GM18867 (cell line): Measurements from ENCODE around the gene DGKE.
A peak's percentile ranks its signal among the peaks of the same experiment; 100 is the strongest.

Experiments
- ATAC-seq: cut with Tn5 transposase; IDR thresholded peaks from one replicate; pipeline ENCODE4 v1.9.1; 2021; ENCODE audit warnings: mild to moderate bottlenecking, moderate library complexity; ENCODE audit not compliant: unreplicated experiment

Gene DGKE

DNA sequence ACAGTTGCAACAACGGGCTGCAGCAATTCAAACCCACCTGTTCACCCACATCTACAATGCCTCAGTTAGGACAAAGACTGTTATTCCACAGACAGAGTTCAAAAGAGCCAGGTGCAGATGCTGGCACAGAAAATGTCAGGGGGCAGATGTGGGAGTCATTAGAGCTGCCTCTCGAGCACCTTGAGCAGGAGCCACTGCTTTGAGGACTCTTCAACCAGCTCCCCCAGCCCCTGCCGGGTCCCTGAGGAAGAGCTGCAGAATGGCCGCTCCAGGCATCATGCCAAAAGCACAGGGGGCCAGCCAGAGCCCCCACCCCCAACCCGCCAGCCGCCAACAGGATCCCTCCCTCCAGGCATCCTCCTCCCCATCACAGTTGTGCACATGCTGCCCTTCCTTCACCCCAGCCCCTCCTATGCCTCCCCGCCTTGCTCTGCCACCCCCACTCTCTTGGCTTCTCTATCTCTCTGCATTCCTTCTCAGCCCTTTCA, 21.0 kb upstream of the DGKE start:
- no peak for ATAC-seq

DNA sequence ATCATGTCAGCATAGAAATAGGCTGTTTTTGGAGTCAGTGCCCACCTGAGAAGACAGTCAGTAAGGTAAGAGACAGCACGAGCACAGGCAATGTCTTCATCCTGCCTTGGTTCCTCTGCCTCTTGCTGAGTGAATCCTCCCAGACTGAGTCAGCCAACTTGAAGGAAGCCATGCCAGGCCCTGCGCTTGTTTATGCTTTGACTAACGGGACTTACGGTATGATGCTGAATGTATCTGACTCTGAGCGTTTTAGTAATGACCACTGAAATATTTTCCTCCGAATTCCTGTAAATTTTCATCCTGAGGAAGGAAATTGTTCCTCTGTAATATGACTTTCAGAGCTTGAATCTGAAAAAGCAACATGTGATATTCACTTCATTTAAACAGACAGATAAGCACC, 18.2 kb upstream of the DGKE start:
- no peak for ATAC-seq

DNA sequence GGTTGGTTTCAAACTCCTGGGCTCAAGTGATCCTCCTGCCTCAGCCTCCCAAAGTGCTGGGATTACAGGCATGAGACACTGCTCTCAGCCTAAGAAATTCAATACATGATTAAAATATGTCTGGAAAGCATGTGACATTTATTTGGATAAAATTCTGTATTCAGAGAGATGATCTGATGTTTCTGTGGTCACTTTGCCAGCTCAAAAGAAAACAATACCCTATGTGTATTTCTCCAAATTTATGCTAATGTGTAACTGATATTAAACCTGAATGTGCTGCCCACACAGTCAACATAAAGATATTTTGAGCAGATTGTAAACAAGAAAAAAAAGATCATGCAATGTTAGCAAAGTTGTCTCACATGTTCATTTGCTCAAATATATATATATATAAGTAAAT, 16.9 kb upstream of the DGKE start:
- ATAC-seq: no peak

DNA sequence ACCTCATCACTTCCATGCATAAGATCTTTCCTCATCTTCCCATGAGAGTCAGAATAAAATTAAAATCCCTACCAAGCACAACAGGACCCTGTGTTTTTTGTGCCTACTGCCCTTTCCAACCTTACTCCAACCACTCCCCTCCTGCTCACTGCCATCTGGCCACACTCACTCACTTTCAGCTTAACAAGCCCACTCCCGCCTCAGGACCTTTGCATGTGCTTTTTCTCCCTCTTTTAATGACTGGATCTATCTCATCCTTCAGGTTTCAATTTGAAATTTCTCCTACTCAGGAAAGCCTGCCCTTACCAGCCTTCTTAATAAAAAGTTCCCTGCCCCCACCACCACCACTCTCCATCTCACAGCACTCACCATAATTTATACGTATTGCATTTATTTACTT, 14.9 kb upstream of the DGKE start:
- no peak for ATAC-seq

DNA sequence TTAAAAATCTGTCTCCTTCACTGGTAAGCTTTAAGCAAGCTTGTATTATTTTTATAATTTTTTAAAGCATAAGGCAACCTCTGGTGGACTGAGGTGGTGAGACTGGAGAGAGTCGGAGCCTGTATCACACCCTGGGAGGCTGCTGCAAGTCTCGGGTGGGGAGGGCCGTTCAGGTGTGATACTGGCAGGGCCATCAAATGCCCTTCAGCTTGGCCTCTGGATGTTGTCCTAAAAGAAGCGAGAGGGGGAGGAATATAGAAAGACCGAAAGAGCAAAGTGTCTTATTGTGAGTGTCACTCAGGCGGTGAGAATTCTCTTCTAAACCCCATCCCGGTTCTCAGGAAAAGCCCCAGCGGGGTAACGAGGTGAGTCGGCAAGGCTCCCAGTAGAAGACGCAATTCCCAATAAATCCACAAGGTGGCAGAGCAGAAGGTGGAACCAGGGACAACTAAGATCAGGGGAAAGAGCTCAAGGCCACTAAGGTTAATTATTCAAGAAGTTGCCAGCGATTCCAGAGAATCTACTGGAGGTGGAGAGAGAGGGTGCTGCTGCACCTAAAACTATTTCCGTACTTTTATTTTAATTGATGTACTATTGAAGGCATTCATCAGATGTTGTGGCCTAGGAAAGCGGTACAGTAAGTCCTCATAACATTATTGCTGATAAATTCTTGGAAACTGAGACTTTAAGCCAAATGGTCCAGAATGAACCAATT, 14.4 kb upstream of the DGKE start:
- ATAC-seq: peak; percentile 72

DNA sequence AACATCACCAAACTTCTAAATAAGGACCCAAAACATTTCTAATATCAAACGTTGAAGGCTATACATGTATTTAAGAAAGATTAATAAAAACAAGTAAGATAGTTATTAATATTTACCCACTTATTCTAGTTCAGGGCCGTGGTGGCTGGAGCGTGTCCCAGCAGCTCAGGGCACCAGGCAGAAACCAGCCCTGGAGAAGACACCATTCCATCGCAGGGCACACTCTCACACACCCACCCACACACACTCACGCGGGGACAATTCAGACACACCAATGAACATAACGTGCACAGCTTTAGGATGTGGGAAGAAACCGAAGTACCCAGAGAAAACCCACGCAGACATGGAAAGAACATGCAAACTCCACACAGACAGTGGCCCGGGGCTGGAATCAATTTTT, 13.7 kb upstream of the DGKE start:
- no peak for ATAC-seq

DNA sequence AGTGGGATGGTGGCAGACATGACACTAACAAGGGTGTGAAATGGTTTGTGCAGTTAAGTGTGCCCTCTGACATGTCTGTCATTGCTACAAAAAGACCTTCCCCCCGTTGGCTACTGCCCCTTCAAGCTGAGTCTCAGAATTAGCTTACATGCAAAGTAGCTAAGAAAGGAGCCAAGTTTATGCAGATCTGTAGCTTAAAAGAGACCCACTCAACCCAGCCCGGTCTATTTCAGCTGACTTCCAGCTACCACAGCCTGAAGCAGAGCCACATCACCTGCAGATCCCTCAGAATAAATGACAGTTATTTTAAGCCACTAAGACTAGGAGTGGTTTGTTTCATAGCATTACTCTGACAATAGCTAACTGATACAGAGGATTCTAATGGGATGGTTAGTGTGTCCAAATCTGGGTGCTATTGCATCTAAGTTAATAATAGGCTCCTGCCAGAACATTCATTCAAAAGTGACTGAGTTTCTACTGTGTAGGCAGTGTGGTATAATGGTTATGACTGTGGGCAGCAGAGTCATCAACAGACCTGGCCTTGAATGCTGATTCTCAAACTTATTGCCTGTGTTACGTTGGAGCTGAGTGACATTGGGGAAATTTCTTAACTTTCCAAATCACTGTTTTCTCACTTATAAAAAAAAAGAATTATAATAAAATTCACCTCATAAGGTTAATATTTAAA, 12.0 kb upstream of the DGKE start:
- no peak for ATAC-seq

DNA sequence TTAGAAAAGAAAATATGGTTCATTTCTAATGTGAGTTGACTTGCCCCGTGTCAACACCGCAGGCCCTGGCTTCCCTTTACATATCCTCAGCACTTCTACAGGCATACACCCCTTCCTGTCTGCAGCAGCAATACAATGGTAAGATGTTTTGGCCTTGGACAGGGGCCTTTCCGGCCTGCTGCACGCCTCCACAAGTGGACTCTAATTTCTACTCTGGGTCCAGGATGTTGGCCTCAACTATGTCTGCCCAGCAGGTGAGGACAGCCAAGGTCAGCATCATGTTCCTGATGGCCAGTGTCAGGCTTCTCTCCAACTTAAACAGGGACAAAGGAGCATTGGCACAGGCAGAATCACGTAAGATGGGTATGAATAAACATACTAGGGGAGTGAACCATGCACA, 11.2 kb upstream of the DGKE start:
- ATAC-seq: no peak

DNA sequence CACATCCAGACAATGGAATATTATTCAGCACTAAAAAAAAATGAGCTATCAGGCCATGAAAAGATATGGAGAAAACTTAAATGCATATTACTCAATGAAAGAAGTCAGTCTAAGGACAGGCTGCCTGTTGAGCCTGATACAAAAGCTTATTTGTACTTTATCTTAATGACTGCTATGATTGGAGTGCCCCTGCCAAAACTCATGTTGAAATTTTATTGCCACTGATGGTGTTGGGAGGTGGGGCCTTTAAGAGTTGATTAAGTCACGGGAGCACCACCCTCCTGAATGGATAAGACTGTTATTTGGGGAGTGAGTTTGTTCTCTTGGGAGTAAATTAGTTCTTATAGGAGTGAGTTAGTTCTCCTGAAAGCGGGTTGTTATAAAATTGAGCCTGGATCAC, 10.1 kb upstream of the DGKE start:
- no peak for ATAC-seq

DNA sequence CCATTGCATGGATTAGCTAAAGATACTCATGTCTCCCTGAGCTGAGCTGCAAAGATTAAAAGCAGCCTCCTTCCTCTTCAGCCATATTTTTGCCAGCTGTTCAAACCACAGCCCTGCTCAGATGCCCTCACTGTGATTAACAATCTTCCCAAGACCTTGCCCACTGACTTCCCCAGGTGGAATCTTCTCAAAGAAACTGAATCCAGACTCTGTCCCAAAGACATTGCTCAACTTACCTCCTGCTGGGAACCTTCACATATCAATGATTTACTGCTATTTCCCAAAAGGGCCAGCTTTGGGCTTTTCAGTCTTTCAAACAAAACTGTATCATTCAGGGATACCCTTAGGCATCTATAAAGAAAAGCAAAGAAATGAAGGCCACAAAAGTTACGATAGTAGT, 9.4 kb upstream of the DGKE start:
- ATAC-seq: no peak

DNA sequence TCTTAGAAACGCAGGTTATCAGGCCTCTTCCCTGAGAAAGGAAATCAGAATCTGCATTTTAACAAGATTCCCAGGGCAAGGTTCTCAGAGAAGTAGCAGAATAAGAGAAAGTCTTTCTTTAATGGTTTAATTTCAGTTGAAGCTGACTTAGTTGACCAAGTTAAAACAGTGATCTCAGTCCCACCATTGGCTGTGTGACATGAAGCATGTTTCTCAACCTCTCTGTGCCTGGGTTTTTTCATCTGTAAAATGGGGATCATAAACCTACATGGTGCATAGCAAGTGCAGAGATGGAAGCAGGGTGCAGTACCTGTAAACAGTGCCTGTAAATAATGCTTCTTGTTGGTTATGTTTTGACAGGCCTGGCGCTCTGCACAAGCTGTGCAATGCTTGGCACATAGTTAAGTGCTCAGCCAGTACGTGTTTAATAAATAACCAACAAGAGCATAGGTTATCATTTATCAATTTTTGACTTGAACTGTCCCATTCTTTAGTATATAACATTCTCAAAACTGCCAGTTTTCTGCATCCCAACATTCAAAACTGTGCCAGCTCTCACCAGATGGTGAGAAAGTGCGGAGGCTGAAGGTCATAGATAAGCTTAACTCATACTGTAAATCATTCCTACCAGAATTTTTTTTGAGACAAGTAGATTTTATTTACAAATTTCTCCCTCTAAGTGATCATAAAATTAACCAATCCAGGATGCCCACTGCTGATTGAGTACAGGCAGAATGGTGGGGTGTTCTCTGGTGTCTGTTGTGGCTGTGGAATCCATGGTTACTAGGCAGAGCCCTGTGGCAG, 7.1 kb upstream of the DGKE start:
- ATAC-seq: no peak

DNA sequence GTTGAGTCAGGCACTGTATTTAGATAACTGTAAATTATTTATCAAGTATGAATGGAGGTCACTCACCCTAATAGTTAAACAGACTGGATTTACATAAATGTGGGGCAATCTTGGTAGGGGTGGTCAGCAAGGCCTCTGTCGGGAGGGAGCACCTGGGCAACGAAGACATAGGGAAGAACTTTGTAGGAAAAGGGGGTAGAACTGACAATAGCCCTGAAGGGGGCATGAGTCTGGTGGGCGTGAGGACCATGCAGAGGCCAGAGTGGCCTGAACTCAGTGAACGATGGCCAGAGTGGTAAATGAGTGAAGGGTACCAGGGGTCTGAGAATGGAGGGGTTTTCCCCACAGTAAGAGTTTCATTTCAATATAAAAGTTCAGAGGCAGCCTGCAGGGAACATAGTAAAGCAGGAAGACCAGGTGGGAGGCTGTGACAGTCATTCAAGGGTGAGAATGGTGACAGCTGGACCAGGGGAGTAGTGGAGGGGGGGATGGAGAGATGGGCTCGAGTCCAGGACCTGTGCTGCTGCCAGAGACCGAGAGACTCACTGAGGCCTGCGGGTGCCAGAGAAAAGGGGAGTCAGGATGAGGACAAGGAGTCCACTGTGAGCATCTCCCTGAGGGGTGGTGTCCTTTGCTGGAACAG, 3.1 kb upstream of the DGKE start:
- ATAC-seq: no peak

DNA sequence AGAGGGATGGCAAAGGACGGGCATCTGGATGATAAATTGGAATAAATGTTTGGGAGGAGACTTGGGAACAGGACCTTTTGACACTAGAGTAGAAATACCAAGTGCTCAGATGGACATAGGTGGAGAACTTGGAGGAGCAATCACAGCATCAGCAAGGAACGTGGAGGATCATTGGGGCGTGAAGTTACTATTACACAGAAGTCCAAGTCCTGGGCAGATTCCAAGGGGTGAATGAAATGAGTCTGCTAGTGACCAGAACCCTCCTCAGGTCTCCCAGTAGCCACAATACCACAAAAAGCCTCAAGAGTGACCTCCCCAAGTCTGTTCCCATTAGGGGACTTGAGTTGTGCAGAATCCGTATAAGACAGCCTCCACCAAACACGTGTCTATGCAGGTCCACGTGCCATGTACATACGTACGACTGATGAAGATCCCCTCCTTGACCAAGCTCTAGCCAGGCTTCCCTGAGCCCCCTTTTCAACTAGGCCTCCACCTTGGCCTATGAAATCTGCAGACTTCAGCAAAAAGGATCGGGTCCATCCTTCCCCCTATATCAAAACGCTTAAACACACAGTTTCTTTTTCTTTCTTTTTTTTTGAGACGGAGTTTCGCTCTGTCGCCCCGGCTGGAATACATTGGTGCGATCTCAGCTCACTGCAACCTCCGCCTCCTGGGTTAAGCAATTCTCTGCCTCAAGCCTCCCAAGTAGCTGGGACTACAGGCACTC, 2.4 kb upstream of the DGKE start:
- ATAC-seq: no peak

DNA sequence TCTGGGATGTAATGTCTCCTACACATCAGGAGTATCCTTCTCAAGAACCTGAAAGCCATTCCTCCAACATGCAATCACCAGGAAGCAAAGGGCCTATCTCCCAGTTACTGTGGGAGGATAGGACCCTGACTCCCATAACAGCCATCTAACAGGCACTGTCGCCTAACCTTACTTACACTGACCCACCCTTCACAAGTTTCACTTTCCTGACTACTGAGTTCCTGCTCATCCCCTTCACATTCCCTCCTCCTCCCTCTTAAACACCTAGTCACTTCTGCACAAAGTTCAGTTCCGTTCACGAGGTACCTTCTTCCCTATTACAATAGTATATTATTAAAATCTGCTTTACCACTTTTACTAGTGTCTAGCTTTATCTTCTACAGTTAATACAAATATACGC, 1.5 kb upstream of the DGKE start:
- no peak for ATAC-seq

DNA sequence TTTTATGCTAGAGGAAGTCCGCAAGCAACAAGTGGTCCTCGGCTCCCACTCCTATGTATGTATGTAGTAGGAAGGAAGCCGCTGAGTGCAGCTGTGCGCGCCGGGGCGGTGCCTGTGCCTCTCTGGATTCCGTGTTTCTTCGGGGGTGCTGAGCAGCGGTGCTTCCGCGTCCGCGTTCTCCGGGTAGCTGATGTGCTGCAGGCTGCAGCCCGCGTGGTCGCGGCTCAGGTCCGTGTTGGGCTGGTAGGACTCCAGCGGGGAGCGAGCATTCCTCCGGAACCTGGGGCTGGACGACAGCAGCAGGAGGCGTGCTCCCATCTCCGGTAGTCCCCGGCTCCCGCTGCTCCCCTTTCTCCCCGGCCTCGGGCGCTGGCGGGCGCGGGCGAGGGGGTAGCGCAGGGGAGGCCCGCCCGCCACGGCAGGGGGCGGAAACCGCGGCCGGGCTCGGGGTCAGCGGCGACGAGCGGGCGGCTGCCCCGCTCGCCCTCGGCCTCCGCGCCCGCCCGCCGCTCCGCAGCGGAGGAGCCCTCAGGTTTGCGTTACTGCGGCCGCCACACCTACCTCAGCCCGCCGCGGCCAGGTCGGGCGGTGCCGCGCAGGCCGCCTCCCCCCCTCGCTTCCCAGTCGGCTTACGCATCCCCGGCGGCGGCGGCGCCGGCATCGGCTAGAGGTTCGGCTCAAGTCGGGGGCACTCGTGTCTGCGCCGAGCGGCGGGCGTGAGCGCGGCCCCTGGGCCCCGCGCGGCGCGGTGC, 718 bp upstream of the DGKE start:
- ATAC-seq: peak; percentile 50

DNA sequence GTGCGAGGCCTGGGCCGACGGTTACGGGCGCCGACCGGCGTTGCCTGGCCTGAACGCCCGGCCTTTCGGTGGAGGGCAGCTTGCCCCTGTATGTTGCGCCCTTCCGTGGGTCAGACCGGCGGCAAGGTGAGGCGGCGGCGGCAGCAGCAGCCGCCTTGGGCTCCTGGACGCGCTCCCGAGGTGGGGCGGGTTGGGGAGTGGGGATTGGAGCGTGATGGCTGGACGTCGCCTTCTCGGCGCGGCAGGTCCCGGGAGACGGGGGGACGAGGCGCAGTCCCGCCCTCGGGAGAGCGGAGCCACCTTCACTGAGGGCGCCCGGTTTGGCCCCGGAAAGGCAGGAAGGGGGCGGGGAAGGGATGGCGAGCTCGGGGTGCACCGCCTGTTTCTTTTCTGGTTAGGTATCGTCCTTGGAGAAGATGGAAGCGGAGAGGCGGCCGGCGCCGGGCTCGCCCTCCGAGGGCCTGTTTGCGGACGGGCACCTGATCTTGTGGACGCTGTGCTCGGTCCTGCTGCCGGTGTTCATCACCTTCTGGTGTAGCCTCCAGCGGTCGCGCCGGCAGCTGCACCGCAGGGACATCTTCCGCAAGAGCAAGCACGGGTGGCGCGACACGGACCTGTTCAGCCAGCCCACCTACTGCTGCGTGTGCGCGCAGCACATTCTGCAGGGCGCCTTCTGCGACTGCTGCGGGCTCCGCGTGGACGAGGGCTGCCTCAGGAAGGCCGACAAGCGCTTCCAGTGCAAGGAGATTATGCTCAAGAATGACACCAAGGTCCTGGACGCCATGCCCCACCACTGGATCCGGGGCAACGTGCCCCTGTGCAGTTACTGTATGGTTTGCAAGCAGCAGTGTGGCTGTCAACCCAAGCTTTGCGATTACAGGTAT, 671 bp downstream of the DGKE start:
- peak; percentile 34 for ATAC-seq

DNA sequence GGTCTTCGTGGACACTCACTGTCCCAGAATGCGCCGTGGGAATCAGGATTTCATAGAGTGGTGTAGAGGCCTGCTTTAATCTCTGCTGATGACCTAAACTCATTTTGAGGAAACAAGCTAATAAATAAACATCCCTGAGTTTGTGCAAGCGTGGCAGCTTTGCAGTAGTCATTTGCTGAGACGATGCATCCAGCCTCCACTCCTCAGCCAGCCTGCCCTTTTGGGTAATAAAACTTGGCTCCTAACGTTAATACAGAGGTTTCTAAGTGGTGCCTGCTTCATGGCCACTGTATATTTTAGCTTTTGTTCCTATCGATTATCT, 1.3 kb downstream of the DGKE start:
- no peak for ATAC-seq

DNA sequence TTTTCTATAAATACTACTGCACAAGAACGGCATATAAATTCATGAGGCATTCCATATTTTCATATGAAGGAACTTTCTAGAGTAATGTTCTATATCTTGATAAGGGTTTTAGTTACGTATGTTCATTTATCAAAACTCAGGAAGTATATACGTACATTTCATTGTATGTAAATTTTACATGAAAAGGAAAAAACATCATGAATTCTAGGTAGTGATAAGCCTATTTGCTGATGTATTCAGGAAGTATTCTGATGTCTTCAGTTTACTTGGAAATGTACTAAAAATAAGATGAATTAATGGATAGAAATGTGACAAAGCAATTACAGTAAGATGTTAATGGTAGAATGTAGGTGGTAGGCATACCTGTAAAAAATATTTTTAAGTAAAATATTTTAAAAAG, 4.7 kb downstream of the DGKE start:
- ATAC-seq: no peak

DNA sequence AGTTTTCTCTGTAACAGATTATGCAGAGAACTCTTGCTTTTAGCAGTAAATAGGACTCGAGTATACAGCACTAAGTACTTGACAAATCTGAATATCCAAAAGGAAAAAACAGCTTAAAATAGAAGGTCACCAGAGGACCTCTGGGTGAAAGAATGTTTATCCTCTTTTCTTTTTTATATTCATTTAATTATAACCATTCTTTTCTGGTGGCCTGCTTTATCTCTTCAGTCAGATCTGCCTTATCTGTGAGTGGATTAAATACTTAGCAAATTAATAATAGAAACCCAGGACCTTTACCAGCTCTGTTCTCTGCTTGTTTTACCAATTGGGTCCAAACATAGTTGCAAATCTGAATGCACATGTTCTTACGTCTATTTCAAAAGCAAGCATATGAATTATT, 8.6 kb downstream of the DGKE start:
- ATAC-seq: no peak
